AG09319 (cell line): Measurements from ENCODE around the gene SLC27A4.

Experiments used
- DNase-seq: peaks from one replicate; pipeline ENCODE4 v3.0.0-alpha.2; 2010; ENCODE audit warnings: low read depth; ENCODE audit errors: extremely low read depth
- TF ChIP-seq, protein P1 (sequence below): IDR thresholded peaks from 2 replicates; pipeline ENCODE4 v1.5.1; 2011; ENCODE audit warnings: low read depth, mild to moderate bottlenecking, inconsistent platforms, low read length, moderate library complexity

The SLC27A4 gene

DNA sequence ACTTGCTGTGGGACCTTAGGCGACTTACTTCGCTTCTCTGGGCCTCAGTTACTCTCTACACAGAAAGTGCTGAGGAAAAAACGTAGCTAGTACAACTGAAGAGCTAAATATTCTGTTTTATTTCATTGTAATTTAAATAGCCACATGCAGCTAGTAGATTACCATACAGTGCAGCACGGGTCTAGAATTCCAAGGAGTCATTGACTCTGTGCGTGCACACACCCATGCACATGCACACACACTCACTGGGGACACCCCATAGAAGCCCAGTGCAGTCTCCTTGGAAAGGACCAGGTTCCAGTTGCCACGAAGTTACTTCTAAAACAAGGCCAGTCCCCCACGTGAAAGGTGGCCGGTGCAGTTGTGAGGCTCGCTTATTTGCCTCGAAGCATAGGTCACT, 47.8 kb downstream of the SLC27A4 start:
- TF ChIP-seq, protein P1, sequence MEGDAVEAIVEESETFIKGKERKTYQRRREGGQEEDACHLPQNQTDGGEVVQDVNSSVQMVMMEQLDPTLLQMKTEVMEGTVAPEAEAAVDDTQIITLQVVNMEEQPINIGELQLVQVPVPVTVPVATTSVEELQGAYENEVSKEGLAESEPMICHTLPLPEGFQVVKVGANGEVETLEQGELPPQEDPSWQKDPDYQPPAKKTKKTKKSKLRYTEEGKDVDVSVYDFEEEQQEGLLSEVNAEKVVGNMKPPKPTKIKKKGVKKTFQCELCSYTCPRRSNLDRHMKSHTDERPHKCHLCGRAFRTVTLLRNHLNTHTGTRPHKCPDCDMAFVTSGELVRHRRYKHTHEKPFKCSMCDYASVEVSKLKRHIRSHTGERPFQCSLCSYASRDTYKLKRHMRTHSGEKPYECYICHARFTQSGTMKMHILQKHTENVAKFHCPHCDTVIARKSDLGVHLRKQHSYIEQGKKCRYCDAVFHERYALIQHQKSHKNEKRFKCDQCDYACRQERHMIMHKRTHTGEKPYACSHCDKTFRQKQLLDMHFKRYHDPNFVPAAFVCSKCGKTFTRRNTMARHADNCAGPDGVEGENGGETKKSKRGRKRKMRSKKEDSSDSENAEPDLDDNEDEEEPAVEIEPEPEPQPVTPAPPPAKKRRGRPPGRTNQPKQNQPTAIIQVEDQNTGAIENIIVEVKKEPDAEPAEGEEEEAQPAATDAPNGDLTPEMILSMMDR, result no peak
- no peak for DNase-seq

GRCh38 chr9:128389395-128390149, 49.2 kb downstream of the SLC27A4 start:
- DNase-seq, result no peak
- TF ChIP-seq, protein P1, result no peak

DNA sequence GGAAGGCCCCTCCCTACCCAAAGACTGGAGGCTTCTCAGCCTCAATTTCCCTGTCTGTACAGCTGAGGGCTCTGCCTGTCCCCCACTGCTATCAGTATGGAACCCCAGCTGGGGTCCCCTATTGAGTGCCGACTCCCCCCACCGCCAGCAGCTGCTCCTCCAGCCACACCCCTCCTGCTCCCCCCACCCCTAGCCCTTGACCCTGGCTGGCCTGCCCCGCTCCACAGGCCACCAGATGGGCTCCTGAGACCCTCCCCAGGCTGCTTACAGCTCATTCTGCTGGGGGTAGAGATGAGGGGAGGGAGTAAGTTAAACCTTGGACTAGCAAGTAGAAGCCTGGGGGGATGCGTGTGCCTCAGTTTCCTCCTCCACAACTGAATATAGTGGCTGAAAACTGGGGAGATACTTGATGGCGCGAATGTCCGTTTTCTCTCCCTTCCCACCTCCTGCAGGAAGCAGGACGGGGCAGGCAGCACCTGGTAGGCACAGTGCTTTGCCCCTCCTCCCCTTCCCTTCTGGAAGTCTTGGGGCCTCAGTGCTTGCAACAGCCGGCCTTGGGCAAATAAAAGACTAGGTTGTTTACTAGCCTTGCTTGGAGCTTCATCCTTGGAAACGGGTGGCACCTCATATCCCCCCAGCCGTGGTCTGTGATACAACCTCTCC, 50.0 kb downstream of the SLC27A4 start:
- no peak for DNase-seq
- TF ChIP-seq, protein P1, result no peak

- DNase-seq, result no peak
- TF ChIP-seq, protein P1, result no peak
Observed at GRCh38 chr9:128390813-128391711, 50.7 kb downstream of the SLC27A4 start.

GRCh38 chr9:128391956-128392301, 51.6 kb downstream of the SLC27A4 start:
- TF ChIP-seq, protein P1, result no peak
- no peak for DNase-seq

GRCh38 chr9:128392302-128393144, 52.2 kb downstream of the SLC27A4 start:
- TF ChIP-seq, protein P1, result no peak
- no peak for DNase-seq
